Measurements from ENCODE around the gene LENG1. TPM values are rescaled to one million over a fixed set of nuclear protein-coding genes. Genes with fewer than 3 reads are reported as not detected.
A peak's percentile ranks its signal among the peaks of the same experiment; 100 is the strongest.
"Not testable (repeated sequence)": the region's sequence is repeated elsewhere in the genome, so short reads cannot be mapped to it uniquely, and the experiment has no call there.

Gene LENG1
- total and polyA plus RNA-seq, 2 experiments from 2014 or later, result 8.4 to 15.0 TPM

- Histone ChIP-seq H3K4me1 (ENCODE audit: insufficient read depth) (no peaks in the 10 kb centered on the region), H3K4me3 (no peak overlapping the region), H3K27ac (peak overlapping the region; percentile 32), H2AFZ (no peak overlapping the region), H3K4me2 (peak overlapping the region; percentile 75), H3K9me3 (ENCODE audit: low read depth) (no peaks in the 10 kb centered on the region), H3K27me3 (no peaks in the 10 kb centered on the region), H3K9me2 (replicated peaks; ENCODE audit: insufficient read depth) (no peaks in the 10 kb centered on the region), H3K79me2 (no peaks in the 10 kb centered on the region), H4K20me1 (ENCODE audit: insufficient read depth, poor library complexity, severe bottlenecking) (no peaks in the 10 kb centered on the region), H3K36me3 (replicated peaks; ENCODE audit: insufficient read depth, low read depth) (no peaks in the 10 kb centered on the region)
- TF ChIP-seq CTCF (IDR thresholded peaks at IDR 0.05; ENCODE audit: poor library complexity), result no peak
- no peak for TF ChIP-seq EZH2phosphoT487 (IDR thresholded peaks at IDR 0.05; ENCODE audit: low read depth, severe bottlenecking, unreplicated experiment)
- TF ChIP-seq EZH2 (IDR thresholded peaks at IDR 0.05; ENCODE audit: borderline replicate concordance), result no peak
- 49% methylated on average over 15 of the region's 15 CpGs for WGBS (ENCODE audit: low lambda C conversion rate, missing lambda C conversion rate)
- no peak for DNase-seq (ENCODE audit: low spot score)
These were observed 13.8 kb upstream of the LENG1 start for GRCh38 chr19:54173359-54173699.

DNA sequence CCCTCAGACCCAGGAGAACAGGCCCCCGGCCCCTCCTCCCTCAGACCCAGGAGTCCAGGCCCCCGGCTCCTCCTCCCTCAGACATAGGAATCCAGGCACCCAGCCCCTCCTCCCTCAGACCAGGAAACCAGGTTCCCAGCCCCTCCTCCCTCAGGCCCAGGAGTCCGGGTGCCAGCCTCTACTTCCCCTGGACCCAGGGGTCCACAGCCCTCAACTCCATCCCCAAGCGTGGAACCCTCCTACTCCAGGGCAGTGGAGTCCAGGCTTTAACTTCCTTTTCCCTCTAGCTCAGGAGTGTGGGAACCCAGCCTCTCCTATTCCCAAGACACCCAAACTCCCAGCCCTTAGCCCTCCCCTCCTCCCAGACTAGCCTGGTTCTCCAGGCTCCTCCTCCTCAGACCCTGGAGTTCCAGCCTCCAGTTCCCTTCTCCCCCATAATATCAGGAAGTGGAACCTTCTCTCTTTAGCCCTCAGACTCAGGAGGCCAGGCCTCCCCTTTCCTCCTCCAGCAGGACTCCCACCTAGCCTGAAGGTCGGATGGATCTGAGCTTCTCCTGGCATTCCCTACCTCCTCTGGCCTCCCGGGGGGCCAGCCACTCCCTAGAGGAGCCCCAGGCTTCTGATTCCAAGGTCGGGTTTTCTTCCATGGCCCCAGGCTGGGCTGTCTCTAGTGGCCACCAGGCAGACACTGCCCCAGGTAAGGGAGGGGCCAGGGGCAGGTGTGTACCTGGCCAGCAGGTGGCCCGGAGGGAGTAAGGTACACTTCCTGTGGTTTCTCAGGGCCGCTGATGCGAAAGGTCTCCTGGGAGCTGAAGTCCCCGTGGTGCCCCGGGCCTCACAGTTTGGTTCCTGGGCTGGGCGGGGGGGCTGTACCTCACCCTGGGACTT, 13.2 kb upstream of the LENG1 start, which contains the start of gene TMC4:
TSS of gene TMC4 (minus strand) at position 690 of the 888 bp plus-strand sequence. CDS start at position 647, 43 bp downstream.
- Histone ChIP-seq H3K4me1 (ENCODE audit: insufficient read depth) (no peaks in the 10 kb centered on the region), H3K27me3 (no peaks in the 10 kb centered on the region), H3K79me2 (no peaks in the 10 kb centered on the region), H3K4me3 (peak within 1 kb of the TSS; percentile 32), H4K20me1 (ENCODE audit: insufficient read depth, poor library complexity, severe bottlenecking) (no peaks in the 10 kb centered on the region), H3K36me3 (replicated peaks; ENCODE audit: insufficient read depth, low read depth) (no peaks in the 10 kb centered on the region), H3K9me3 (ENCODE audit: low read depth) (no peaks in the 10 kb centered on the region), H3K4me2 (peak within 1 kb of the TSS; percentile 75), H3K9me2 (replicated peaks; ENCODE audit: insufficient read depth) (no peaks in the 10 kb centered on the region), H2AFZ (no peak within 1 kb of the TSS), H3K27ac (peak within 1 kb of the TSS; percentile 98)
- TF ChIP-seq CTCF (IDR thresholded peaks at IDR 0.05; ENCODE audit: poor library complexity) (peak; percentile 42), EZH2phosphoT487 (IDR thresholded peaks at IDR 0.05; ENCODE audit: low read depth, severe bottlenecking, unreplicated experiment) (no peak), EZH2 (IDR thresholded peaks at IDR 0.05; ENCODE audit: borderline replicate concordance) (no peak)
- peak; percentile 93 for DNase-seq (ENCODE audit: low spot score)
- 21% methylated on average over 6 of the region's 13 CpGs for WGBS (ENCODE audit: low lambda C conversion rate, missing lambda C conversion rate)

DNA sequence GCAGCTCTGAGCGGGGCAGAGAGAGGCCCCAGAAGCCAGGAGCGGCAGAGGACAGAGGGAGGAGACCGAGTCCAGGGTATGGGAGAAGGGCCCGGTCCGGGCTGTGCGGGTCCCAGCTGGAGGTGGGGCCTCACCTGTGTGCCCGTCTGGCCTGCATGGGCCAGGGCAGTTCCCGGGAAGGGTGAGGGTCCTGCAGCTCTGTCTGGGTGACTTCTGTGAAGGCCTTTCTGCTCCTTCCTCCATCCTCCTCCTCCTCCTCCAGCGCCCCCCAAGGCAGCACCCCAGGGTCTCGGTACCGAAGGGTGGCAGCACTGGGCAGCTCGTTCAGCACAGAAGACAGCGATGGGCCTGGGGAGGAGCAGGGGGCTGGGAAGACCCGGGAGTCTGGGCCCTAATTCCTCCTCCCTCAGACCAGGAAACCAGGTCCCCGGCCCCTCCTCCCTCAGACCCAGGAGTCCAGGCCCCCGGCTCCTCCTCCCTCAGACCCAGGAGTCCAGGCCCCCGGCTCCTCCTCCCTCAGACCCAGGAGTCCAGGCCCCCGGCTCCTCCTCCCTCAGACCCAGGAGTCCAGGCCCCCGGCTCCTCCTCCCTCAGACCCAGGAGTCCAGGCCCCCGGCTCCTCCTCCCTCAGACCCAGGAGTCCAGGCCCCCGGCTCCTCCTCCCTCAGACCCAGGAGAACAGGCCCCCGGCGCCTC, 12.4 kb upstream of the LENG1 start:
- DNase-seq (ENCODE audit: low spot score); H3K79me2 ChIP-seq; H3K27me3 ChIP-seq; H4K20me1 ChIP-seq (ENCODE audit: insufficient read depth, poor library complexity, severe bottlenecking); H3K9me3 ChIP-seq (ENCODE audit: low read depth); H3K9me2 ChIP-seq (replicated peaks; ENCODE audit: insufficient read depth); H3K36me3 ChIP-seq (replicated peaks; ENCODE audit: insufficient read depth, low read depth); H3K4me1 ChIP-seq (ENCODE audit: insufficient read depth); H2AFZ ChIP-seq; H3K4me3 ChIP-seq: not testable (repeated sequence)
- Histone ChIP-seq H3K27ac (peak overlapping the region; percentile 43), H3K4me2 (peak overlapping the region; percentile 75)
- 74% methylated on average over 15 of the region's 23 CpGs for WGBS (ENCODE audit: low lambda C conversion rate, missing lambda C conversion rate)

DNA sequence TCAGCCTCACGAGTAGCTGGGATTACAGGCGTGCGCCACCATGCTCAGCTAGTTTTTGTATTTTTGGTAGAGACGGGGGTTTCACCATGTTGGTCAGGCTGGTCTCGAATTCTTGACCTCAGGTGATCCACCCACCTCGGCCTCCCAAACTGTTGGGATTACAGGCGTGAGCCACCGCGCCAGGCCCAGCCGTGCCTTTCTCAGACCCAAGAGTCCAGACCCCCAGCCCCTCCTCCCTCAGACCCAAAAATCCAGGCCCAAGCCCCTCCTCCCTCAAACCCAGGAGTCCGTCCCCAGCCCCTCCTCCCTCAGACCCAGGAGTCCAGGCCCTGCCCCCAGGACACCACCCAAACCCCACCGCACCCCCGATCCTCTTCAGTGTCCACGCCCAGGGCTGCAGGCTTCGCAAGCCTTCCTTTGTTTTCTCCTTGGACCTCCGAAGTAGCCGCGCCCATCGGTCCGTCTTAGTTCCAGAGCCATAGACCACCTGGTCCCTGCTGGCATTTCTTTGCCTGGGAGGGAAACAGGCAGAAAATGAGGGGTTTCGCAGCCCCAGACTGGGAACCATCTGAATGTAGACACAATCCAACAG, 9.7 kb upstream of the LENG1 start:
- H3K27ac ChIP-seq, result no peak overlapping the region
- H3K9me3 ChIP-seq (ENCODE audit: low read depth), result no peaks in the 10 kb centered on the region
- H3K9me2 ChIP-seq (replicated peaks; ENCODE audit: insufficient read depth), result no peaks in the 10 kb centered on the region
- DNase-seq (ENCODE audit: low spot score), result no peak
- no peak overlapping the region for H2AFZ ChIP-seq
- no peak for TF ChIP-seq EZH2phosphoT487 (IDR thresholded peaks at IDR 0.05; ENCODE audit: low read depth, severe bottlenecking, unreplicated experiment)
- no peak for TF ChIP-seq EZH2 (IDR thresholded peaks at IDR 0.05; ENCODE audit: borderline replicate concordance)
- TF ChIP-seq CTCF (IDR thresholded peaks at IDR 0.05; ENCODE audit: poor library complexity), result no peak
- H3K36me3 ChIP-seq (replicated peaks; ENCODE audit: insufficient read depth, low read depth), result no peaks in the 10 kb centered on the region
- H3K27me3 ChIP-seq, result no peaks in the 10 kb centered on the region
- H4K20me1 ChIP-seq (ENCODE audit: insufficient read depth, poor library complexity, severe bottlenecking), result no peaks in the 10 kb centered on the region
- 94% methylated on average over 17 of the region's 21 CpGs for WGBS (ENCODE audit: low lambda C conversion rate, missing lambda C conversion rate)
- H3K79me2 ChIP-seq, result no peaks in the 10 kb centered on the region
- H3K4me2 ChIP-seq, result no peak overlapping the region
- no peak overlapping the region for H3K4me3 ChIP-seq
- no peaks in the 10 kb centered on the region for H3K4me1 ChIP-seq (ENCODE audit: insufficient read depth)

All from hepatocyte (in vitro differentiated cells).